H1 (cell line): Measurements from ENCODE around the gene FBP1. TPM values are rescaled to one million over a fixed set of nuclear protein-coding genes. Genes with fewer than 3 reads are reported as not detected.

ENCODE experiments used
- CTCF ChIA-PET: fragments of 300-600 bp; sonication (Branson Sonifier 250); formaldehyde crosslinking; loops from one replicate; lab custom pipeline; 2021; ENCODE audit not compliant: partially characterized antibody; lab: Charles Lee
- POLR2A ChIA-PET: fragments of 300-600 bp; sonication (Branson Sonifier 250); formaldehyde crosslinking; loops from one replicate; lab custom pipeline; 2021; ENCODE audit warnings: inconsistent platforms; ENCODE audit not compliant: partially characterized antibody; lab: Charles Lee
- DNase-seq, 2 experiments: peaks; one replicate each; pipeline versions ENCODE4 v3.0.0 to v3.0.0-alpha.2; 2010 to 2022; ENCODE audit warnings: low spot score in 2 of 2, low read depth in 1 of 2, mixed read lengths in 1 of 2
- FAIRE-seq: peaks from 2 replicates; lab custom pipeline; 2011; peaks lifted over from hg19 to GRCh38; lab: Jason Lieb, UNC
- H2AFZ ChIP-seq: 2 replicates; pipeline ENCODE4 v1.8.1; 2012; ENCODE audit warnings: low read length, inconsistent platforms
- H2AK5ac ChIP-seq: 2 replicates; pipeline ENCODE4 v1.6.1; 2013; ENCODE audit warnings: low read depth, low read length
- H2BK120ac ChIP-seq: replicated peaks from 2 replicates; pipeline ENCODE3; 2013; ENCODE audit warnings: low read depth, low read length, inconsistent platforms
- H2BK12ac ChIP-seq: 2 replicates; pipeline ENCODE4 v1.6.1; 2013; ENCODE audit warnings: low read depth, low read length
- H2BK15ac ChIP-seq: 2 replicates; pipeline ENCODE4 v1.6.1; 2013; ENCODE audit warnings: low read length
- H2BK20ac ChIP-seq: 2 replicates; pipeline ENCODE4 v1.6.1; 2013; ENCODE audit warnings: low read length
- H2BK5ac ChIP-seq: 2 replicates; pipeline ENCODE4 v1.6.1; 2013; ENCODE audit warnings: low read depth, low read length
- H3K14ac ChIP-seq: 2 replicates; pipeline ENCODE4 v1.6.1; 2013; ENCODE audit warnings: inconsistent platforms; ENCODE audit not compliant: insufficient read length
- H3K18ac ChIP-seq: 2 replicates; pipeline ENCODE4 v1.6.1; 2013; ENCODE audit warnings: low read length; ENCODE audit errors: extremely low read depth
- H3K23ac ChIP-seq: 2 replicates; pipeline ENCODE4 v1.6.1; 2013; ENCODE audit warnings: inconsistent platforms; ENCODE audit not compliant: insufficient read length
- H3K23me2 ChIP-seq: 2 replicates; pipeline ENCODE4 v1.6.1; 2013; ENCODE audit warnings: low read depth, low read length
- H3K27ac ChIP-seq: 2 replicates; pipeline ENCODE4 v1.6.1; 2011; ENCODE audit warnings: low read depth, low read length, inconsistent platforms
- H3K27me3 ChIP-seq, 4 experiments: replicated peaks in 1 of 4; 1 replicate in 1 of 4; 2 replicates in 3 of 4; pipeline versions ENCODE4 v1.6.1 to v1.8.1; 2011 to 2013; ENCODE audit warnings: low read length in 3 of 4, mild to moderate bottlenecking in 3 of 4, inconsistent platforms in 2 of 4, mixed read lengths in 2 of 4, moderate library complexity in 1 of 4; ENCODE audit not compliant: control insufficient read depth in 3 of 4, insufficient read depth in 3 of 4; ENCODE audit errors: extremely low read depth in 1 of 4
- H3K36me3 ChIP-seq, 4 experiments: 2 replicates each; pipeline versions ENCODE4 v1.6.1 to v1.8.1; 2011 to 2013; ENCODE audit warnings: mild to moderate bottlenecking in 4 of 4, low read length in 3 of 4, moderate library complexity in 2 of 4, control low read depth in 1 of 4, inconsistent platforms in 1 of 4; ENCODE audit not compliant: insufficient read depth in 4 of 4, control insufficient read depth in 2 of 4
- H3K4ac ChIP-seq: replicated peaks from 2 replicates; pipeline ENCODE3; 2013; ENCODE audit warnings: low read length, low read depth, mixed read lengths, inconsistent platforms; ENCODE audit not compliant: insufficient read length
- H3K4me1 ChIP-seq, 4 experiments: replicated peaks in 1 of 4; 1 replicate in 1 of 4; 2 replicates in 3 of 4; pipeline versions ENCODE4 v1.6.1 to v1.8.1; 2011 to 2013; ENCODE audit warnings: low read length in 3 of 4, inconsistent platforms in 2 of 4, mixed read lengths in 1 of 4; ENCODE audit not compliant: insufficient read depth in 4 of 4, control insufficient read depth in 3 of 4
- H3K4me2 ChIP-seq, 2 experiments: 2 replicates each; pipeline versions ENCODE4 v1.6.1 to v1.8.1; 2011 to 2013; ENCODE audit warnings: low read depth in 2 of 2, low read length in 2 of 2, control low read depth in 1 of 2, inconsistent platforms in 1 of 2, mild to moderate bottlenecking in 1 of 2; ENCODE audit not compliant: insufficient read depth in 1 of 2
- H3K4me3 ChIP-seq, 4 experiments: fragments of 200-600, 300-600 bp in 1 of 4; sonication (generic), shearing (Covaris generic), sonication (Bioruptor Twin) in 1 of 4; 2 replicates each; pipeline versions ENCODE4 v1.5.1 to v1.8.1; 2011 to 2016; ENCODE audit warnings: low read length in 4 of 4, low read depth in 3 of 4, control low read depth in 2 of 4, inconsistent platforms in 2 of 4, mild to moderate bottlenecking in 2 of 4, mixed read lengths in 1 of 4, moderate library complexity in 1 of 4; ENCODE audit not compliant: insufficient read depth in 2 of 4; ENCODE audit errors: extremely low read depth in 1 of 4
- H3K56ac ChIP-seq: replicated peaks from 2 replicates; pipeline ENCODE3; 2013; ENCODE audit warnings: low read depth, mild to moderate bottlenecking, mixed read lengths, low read length, inconsistent platforms; ENCODE audit not compliant: insufficient read length
- H3K79me1 ChIP-seq: 2 replicates; pipeline ENCODE4 v1.6.1; 2013; ENCODE audit warnings: low read depth, low read length, control low read depth
- H3K79me2 ChIP-seq, 2 experiments: 2 replicates each; pipeline versions ENCODE4 v1.6.1 to v1.8.1; 2012 to 2013; ENCODE audit warnings: low read length in 2 of 2, mild to moderate bottlenecking in 2 of 2, inconsistent platforms in 1 of 2; ENCODE audit not compliant: insufficient read depth in 2 of 2, control insufficient read depth in 1 of 2
- H3K9ac ChIP-seq, 4 experiments: replicated peaks in 1 of 4; 1 replicate in 1 of 4; 2 replicates in 3 of 4; pipeline versions ENCODE4 v1.6.1 to v1.8.1; 2011 to 2013; ENCODE audit warnings: low read depth in 3 of 4, low read length in 3 of 4, control low read depth in 2 of 4, mild to moderate bottlenecking in 2 of 4, moderate library complexity in 2 of 4, inconsistent platforms in 1 of 4; ENCODE audit errors: extremely low read depth in 1 of 4
- H3K9me3 ChIP-seq, 2 experiments: 2 replicates each; pipeline versions ENCODE4 v1.6.1 to v1.8.1; 2012 to 2013; ENCODE audit warnings: mild to moderate bottlenecking in 2 of 2, moderate library complexity in 2 of 2, control low read depth in 1 of 2, inconsistent platforms in 1 of 2, low read depth in 1 of 2, low read length in 1 of 2, mixed read lengths in 1 of 2; ENCODE audit not compliant: insufficient read depth in 2 of 2
- H4K20me1 ChIP-seq, 2 experiments: replicated peaks in 1 of 2; 2 replicates each; pipeline versions ENCODE3 to v1.8.1; 2011 to 2013; ENCODE audit warnings: inconsistent platforms in 2 of 2, low read length in 2 of 2, mild to moderate bottlenecking in 1 of 2; ENCODE audit not compliant: insufficient read depth in 2 of 2, control insufficient read depth in 1 of 2
- H4K5ac ChIP-seq: 2 replicates; pipeline ENCODE4 v1.6.1; 2013; ENCODE audit warnings: low read length, low read depth, mixed read lengths, inconsistent platforms; ENCODE audit not compliant: insufficient read length
- H4K8ac ChIP-seq: 2 replicates; pipeline ENCODE4 v1.8.0; 2013; ENCODE audit warnings: mild to moderate bottlenecking, moderate library complexity, low read length, inconsistent platforms; ENCODE audit not compliant: insufficient read depth; ENCODE audit errors: extremely low read depth
- H4K91ac ChIP-seq: replicated peaks from 2 replicates; pipeline ENCODE3; 2013; ENCODE audit warnings: low read length, mixed read lengths, inconsistent platforms; ENCODE audit not compliant: insufficient read length
- CHD1 ChIP-seq: IDR thresholded peaks from 2 replicates; pipeline ENCODE4 v1.6.1; 2012; ENCODE audit warnings: low read depth, low read length, improper control_type of control experiment
- EGR1 ChIP-seq: IDR thresholded peaks from 2 replicates; pipeline ENCODE4 v1.6.1; 2011; ENCODE audit warnings: low read depth, low read length, borderline replicate concordance
- HDAC2 ChIP-seq, 2 experiments: fragments of 300-600 bp in 1 of 2; sonication (generic) in 1 of 2; IDR thresholded peaks; 2 replicates each; pipeline ENCODE4 v1.6.1; 2011 to 2012; ENCODE audit warnings: low read depth in 2 of 2, low read length in 2 of 2, mild to moderate bottlenecking in 2 of 2, moderate library complexity in 2 of 2, borderline replicate concordance in 1 of 2, inconsistent platforms in 1 of 2
- NANOG ChIP-seq: IDR thresholded peaks from 2 replicates; pipeline ENCODE4 v1.6.1; 2011; ENCODE audit warnings: low read length, low read depth, mild to moderate bottlenecking, inconsistent platforms; ENCODE audit not compliant: insufficient read depth, poor library complexity, severe bottlenecking
- RAD21 ChIP-seq, 2 experiments: IDR thresholded peaks in 1 of 2; conservative IDR thresholded peaks in 1 of 2; 2 replicates each; pipeline ENCODE4 v1.6.1; 2011; ENCODE audit warnings: low read depth in 2 of 2, low read length in 2 of 2, improper control_type of control experiment in 1 of 2, inconsistent platforms in 1 of 2, mild to moderate bottlenecking in 1 of 2, moderate library complexity in 1 of 2
- TBP ChIP-seq: IDR thresholded peaks from 2 replicates; pipeline ENCODE4 v1.6.1; 2011; ENCODE audit warnings: low read depth, low read length, improper control_type of control experiment
- WGBS, 2 experiments: shearing (Covaris generic) in 1 of 2; methylation state at CpG; one replicate each; pipeline versions ENCODE4 v1.1.6 to v1.1.7; 2013 to 2015; ENCODE audit warnings: low lambda C conversion rate in 2 of 2, mixed read lengths in 2 of 2, inconsistent platforms in 1 of 2, low coverage in 1 of 2, missing lambda C conversion rate in 1 of 2; ENCODE audit not compliant: insufficient replicate concordance in 2 of 2, insufficient coverage in 1 of 2, insufficient read length in 1 of 2; ENCODE audit errors: extremely low coverage in 1 of 2, missing lambda C conversion rate in 1 of 2; 5-methylcytosine and 5-hydroxymethylcytosine counted together
- polyA plus RNA-seq, 7 experiments: library from polyadenylated mRNA; depleted of rRNA in 3 of 7; stranded (reverse) in 5 of 7; unstranded in 2 of 7; fragments of >200 nt in 5 of 7; fragments of 200-250 nt in 2 of 7; gene quantifications; 1 replicate in 5 of 7; 2 replicates in 1 of 7; 4 replicates in 1 of 7; pipeline versions ENCODE4 v1.2.1 to v1.2.3, GENCODE V29; 2011 to 2013; ENCODE audit warnings: missing spikeins in 2 of 7, mixed read lengths in 2 of 7
- total RNA-seq: library from RNA; stranded (reverse); fragmentation: NEBNext Ultra II Directional; extraction: Animal tissue kit (Norgen Biotek cat#: 25700); gene quantifications from 2 replicates; pipeline ENCODE4 v1.2.1, GENCODE V29; 2021
- TF ChIP-seq, protein P1 (sequence below), 3 experiments: IDR thresholded peaks; 1 replicate in 2 of 3; 2 replicates in 1 of 3; pipeline versions ENCODE4 v1.5.1 to v1.6.1; 2011; ENCODE audit warnings: low read length in 3 of 3, mild to moderate bottlenecking in 3 of 3, inconsistent platforms in 2 of 3, low read depth in 1 of 3, moderate library complexity in 1 of 3; ENCODE audit not compliant: insufficient read depth in 1 of 3; ENCODE audit errors: control extremely low read depth in 1 of 3

Gene FBP1
- total and polyA plus RNA-seq, 2 of the 8 experiments (the other 6 are each of a cell fraction or from before 2014, with no cell fraction given) = 1.0 to 4.1 TPM

DNA sequence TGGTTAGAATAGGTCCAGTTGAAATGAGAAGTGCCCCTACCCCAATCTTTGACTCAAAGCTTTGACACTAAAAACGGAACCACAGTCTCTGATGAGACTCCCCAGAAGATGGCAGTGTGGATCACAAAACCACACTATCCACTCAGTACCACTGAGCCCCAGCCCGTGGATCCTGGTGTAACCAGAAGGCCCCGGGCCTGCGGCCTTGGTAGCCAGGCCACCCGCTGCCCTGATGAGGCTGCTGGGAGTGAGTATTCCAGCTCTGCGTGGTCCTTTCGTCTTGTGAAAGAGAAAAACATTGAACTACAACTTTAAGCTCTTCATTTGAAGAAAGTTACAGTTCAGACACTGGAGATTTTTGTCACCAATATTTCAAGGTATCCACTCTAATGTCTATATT lies 42.2 kb upstream of the FBP1 start:
- no peak overlapping the region for H3K4ac ChIP-seq
- no peak overlapping the region for H2BK15ac ChIP-seq
- FAIRE-seq (no peak), DNase-seq (peak; percentile 19 to 63)
- H3K27me3 ChIP-seq = no peaks in the 10 kb centered on the region; a peak in 1 of 7 replicates
- H2BK20ac ChIP-seq = no peak overlapping the region
- H3K9me3 ChIP-seq = no peaks in the 10 kb centered on the region
- H4K91ac ChIP-seq = no peak overlapping the region
- ChIA-PET POLR2A (interaction anchor here (0.9 kb wide), 1 partner anchor 12 kb away, joined by 3 read pairs; no protein-coding TSS in a partner anchor), CTCF (interaction anchor here (0.6 to 3.7 kb wide), 60 partner anchors 9 to 839 kb away, joined by 3 to 28 read pairs (median 4); partner anchors contain the start of genes FBP1 and PCAT7)
- no peaks in the 10 kb centered on the region for H3K79me2 ChIP-seq
- H4K8ac ChIP-seq = no peak overlapping the region
- no peak overlapping the region for H3K27ac ChIP-seq
- H3K18ac ChIP-seq = no peak overlapping the region
- H3K4me2 ChIP-seq = no peak overlapping the region
- TF ChIP-seq RAD21 (IDR thresholded peaks at IDR 0.05 in 1 of 2, conservative IDR thresholded peaks at IDR 0.05 in 1 of 2; ENCODE audit: low read depth in 2 of 2, low read length in 2 of 2) (peak; percentile 82 to 88), NANOG (no peak), TBP (peak; percentile 87), EGR1 (peak; percentile 40; the same call in 1 of the 2 replicates), CHD1 (no peak), HDAC2 (IDR thresholded peaks at IDR 0.05; ENCODE audit: borderline replicate concordance in 1 of 2, low read depth in 2 of 2, low read length in 2 of 2) (peak in 1 of 2 experiments; percentile 31; a peak in 1 of 4 replicates)
- TF ChIP-seq, protein P1, sequence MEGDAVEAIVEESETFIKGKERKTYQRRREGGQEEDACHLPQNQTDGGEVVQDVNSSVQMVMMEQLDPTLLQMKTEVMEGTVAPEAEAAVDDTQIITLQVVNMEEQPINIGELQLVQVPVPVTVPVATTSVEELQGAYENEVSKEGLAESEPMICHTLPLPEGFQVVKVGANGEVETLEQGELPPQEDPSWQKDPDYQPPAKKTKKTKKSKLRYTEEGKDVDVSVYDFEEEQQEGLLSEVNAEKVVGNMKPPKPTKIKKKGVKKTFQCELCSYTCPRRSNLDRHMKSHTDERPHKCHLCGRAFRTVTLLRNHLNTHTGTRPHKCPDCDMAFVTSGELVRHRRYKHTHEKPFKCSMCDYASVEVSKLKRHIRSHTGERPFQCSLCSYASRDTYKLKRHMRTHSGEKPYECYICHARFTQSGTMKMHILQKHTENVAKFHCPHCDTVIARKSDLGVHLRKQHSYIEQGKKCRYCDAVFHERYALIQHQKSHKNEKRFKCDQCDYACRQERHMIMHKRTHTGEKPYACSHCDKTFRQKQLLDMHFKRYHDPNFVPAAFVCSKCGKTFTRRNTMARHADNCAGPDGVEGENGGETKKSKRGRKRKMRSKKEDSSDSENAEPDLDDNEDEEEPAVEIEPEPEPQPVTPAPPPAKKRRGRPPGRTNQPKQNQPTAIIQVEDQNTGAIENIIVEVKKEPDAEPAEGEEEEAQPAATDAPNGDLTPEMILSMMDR (IDR thresholded peaks at IDR 0.05; ENCODE audit: control extremely low read depth in 1 of 3, insufficient read depth in 1 of 3, low read depth in 1 of 3, low read length in 3 of 3) = peak; percentile 25 to 74 (median 66)
- no peaks in the 10 kb centered on the region for H4K20me1 ChIP-seq
- WGBS, 2 experiments = 53% methylated on average over 7 of the region's 7 CpGs; no CpG with 5 or more reads in 1 of the 2 experiments
- no peak overlapping the region for H2BK120ac ChIP-seq
- no peaks in the 10 kb centered on the region for H3K36me3 ChIP-seq
- no peak overlapping the region for H2BK5ac ChIP-seq
- no peak overlapping the region for H2AFZ ChIP-seq
- no peak overlapping the region for H4K5ac ChIP-seq
- H3K79me1 ChIP-seq = no peaks in the 10 kb centered on the region
- no peak overlapping the region for H3K14ac ChIP-seq
- H3K56ac ChIP-seq = no peak overlapping the region
- no peak overlapping the region for H3K4me3 ChIP-seq
- H3K4me1 ChIP-seq = no peaks in the 10 kb centered on the region; a peak in 1 of 7 replicates
- no peak overlapping the region for H3K9ac ChIP-seq
- H2BK12ac ChIP-seq = no peak overlapping the region
- H2AK5ac ChIP-seq = no peak overlapping the region
- no peaks in the 10 kb centered on the region for H3K23me2 ChIP-seq
- no peak overlapping the region for H3K23ac ChIP-seq
